Renal cortex interstitium (tissue), 11 donors: ENCODE data around the gene HOXB4. TPM values are rescaled to one million over a fixed set of nuclear protein-coding genes. Genes with fewer than 3 reads are reported as not detected.

Experiments used
- DNase-seq, 11 donors: peaks; one replicate each; pipeline ENCODE4 v3.0.0-alpha.2; 2013; ENCODE audit warnings: low read depth in 9 of 11, low spot score in 4 of 11; ENCODE audit errors: extremely low read depth in 1 of 11
- polyA plus RNA-seq, 3 donors: library from polyadenylated mRNA; unstranded; fragments of 120-200 nt; gene quantifications; one replicate each; pipeline ENCODE4 v1.2.1, GENCODE V29; 2013; ENCODE audit not compliant: insufficient read length in 3 of 3

The HOXB4 gene
- polyA plus RNA-seq, 3 donors = 12.3 to 26.4 (median 15.6) TPM

DNA sequence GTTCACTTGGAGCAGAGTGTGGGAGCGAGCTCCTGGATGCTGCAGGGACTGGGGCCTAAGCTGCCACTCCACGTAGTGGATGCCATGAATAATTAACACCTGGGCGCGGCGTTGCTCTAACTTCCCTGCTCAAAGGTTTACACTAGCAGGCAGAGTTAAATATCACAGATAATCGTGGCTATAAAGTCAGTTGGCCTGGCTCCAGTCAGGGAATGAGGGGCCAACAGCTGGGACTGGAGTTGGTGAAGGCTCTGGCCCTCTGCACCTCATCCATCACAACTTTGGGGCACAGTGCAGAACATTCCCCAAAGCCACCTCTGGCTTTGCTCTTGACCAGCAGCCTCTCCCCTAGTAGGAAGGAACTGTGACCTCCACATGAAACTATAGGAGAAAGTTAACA lies 10.9 kb downstream of the HOXB4 start:
- no peak for DNase-seq

DNA sequence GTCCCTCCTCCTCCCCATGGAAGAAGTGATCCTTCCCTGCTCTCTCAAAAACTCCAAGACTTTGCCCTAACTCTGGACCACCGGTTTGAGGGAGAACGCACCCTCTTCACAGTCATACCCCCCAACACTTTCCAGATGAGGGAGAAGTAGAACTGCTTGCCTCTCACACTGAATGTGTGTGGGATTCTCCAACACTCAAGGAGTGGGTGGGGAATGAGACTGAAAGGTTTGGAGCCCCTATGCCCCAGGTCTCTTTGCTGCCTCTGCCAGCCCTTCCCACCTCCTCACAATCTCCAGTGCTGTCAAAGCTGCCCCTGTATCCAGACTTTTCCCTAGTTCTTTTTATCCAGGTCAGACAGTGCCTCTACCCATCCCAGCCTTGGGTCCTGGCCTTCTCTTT lies 11.4 kb downstream of the HOXB4 start:
- DNase-seq = no peak

DNA sequence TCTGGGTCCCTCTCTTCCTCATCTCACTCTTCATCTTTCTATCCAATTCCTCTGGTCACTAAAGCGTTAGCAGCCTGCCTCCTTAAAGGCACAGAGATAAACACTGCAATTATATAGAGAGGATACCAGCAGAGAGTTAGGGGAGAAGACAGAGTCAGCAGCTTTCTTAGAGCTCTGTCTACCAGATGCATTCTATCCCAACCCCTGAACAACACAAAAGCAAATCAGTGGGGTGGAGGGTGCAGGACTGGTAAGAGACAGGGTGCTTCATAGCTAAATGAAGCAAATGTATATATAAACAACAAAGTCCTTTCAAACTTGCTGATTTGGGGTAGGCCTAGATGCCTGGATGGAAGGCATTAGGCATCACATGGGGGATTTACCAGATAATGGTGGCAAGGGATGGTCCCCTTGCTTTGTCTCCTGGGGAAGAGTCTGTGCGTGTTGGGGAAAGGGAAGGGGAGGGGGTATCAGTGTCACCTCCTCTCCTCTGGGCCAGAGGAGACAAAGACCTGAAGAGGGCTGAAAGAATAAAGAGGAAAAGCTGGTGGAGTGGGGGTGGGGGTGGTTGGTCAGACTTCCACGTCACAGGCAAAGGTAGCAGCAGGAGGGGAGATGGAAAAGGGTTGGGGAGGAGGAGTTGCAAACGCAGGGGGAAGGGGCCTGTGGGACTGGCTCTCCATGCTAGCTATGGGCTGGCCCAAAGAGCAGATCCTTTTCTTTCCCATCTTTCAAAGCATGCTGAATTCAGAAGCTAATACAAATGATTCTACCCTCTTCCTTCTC lies 12.0 kb downstream of the HOXB4 start:
- no peak for DNase-seq

DNA sequence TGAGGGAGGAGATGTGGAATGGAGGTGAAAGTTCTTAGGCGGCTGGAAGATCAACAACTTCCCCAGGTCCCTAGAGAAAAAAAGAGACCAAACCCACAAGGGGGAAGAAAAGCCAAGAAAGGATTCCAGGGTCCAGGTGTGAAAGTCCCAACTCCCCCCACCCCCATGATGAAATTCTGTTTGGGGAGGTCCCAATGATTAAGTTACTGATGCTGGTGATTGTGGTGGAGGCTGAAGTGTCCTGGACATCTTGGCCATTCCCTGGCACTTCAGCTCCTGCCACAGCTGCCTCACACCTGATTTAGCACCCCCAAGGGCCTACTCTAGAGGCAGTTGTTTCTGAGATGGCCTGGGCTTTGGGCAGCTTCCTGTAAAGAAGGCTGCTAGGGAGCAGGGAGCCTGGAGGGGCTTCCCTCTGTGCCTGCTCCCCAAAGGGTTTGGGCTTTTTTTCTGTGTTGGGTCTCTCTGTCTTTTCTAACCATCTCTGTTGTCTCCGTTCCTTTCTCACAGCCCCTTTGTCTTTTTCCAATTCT lies 13.1 kb downstream of the HOXB4 start:
- no peak for DNase-seq

DNA sequence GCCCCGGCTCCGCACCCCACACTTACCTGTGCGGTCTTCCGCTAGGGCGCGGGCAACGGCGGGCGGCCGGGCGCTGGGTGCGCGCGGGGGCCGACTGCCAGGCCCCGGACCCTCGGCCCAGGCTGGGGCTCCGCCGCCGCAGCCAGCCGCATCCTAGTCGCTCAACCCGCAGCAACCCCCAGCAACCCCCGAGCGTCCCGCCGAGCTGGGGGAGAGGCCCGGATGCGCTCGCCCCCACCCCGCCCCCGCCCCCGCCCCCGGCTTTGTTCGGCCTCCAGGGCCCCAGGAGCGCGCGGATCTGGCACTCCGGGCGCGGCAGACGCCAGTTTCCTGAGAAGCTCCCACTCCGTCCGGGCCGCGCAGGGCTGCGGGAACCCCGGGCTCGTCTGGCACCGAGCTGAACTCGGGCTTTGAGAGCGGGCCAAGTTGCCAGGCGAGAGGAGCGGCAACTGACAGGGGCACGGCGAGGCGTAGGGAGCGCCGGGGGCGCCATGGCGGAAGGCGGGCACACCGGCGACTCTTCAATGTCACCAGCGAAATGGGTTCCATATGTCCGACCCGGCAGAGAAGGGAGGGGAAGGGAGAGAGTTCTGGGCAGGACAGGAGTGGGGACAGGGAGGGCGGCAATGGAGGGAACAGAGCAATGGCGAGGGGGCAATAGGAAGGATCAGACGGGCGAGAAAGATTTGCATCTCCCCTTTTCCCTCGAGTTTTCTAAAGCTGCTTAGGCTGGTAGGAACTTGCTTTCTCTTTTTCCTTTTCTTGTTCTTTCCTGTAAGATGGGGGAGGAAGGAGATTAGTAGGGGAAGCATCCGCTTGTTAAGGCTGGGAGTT lies 13.7 kb downstream of the HOXB4 start:
- no peak for DNase-seq

DNA sequence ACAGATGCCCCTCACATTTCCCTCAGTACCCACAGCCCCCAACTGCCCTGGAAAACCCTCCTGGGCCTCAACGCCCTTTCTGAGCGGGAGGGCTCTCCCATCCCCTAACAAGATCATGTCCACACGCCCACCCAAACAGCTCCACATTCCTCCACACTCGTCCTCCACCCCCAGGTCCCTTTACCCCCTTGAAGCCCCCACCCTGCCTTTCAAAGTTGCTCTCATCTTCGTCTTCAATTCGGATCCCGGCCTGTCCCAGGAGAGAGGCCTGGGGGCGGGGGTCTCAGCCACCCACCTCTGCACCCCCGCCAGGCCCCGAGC lies 14.3 kb downstream of the HOXB4 start:
- no peak for DNase-seq

DNA sequence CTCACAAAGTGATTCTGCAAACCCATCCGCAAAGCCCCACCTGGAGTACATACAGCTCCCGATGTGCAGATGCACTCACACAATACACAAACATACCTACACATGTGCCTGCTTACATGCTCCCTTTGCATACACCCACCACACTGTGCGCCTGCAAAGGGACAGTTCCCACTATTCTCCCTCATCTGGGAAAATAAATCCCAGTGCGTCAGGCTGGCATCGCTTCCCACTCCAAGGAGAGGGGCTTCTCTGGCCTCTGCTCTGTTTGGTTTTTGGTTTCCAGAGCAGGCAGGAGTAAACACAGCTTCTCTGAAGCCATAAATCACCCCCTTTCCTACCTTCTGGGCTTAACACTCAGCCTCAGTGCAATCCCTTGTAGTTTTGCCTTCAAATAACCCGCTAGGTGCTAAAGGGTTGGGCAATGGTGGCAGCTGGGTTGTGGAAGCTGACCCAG lies 14.7 kb downstream of the HOXB4 start:
- DNase-seq = no peak

DNA sequence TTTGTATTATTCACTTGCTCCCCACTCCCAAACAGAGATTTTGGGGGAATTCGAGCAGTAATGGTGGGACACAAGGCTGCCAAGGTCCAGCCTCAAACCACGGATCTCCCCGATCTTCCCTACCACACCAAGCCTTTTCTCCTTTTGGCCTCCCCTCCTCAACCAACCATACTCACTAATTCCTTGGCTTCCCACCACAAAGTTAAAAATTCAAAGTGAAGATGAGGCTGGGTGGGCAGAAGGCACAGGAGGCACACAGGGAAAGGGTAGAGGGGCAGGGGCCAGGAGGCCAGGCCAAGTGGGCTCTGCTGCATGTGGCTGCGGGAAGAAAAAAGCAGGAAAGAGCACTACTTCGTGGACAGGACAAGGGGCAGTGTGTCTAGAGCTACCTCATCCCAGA lies 15.2 kb downstream of the HOXB4 start:
- no peak for DNase-seq

DNA sequence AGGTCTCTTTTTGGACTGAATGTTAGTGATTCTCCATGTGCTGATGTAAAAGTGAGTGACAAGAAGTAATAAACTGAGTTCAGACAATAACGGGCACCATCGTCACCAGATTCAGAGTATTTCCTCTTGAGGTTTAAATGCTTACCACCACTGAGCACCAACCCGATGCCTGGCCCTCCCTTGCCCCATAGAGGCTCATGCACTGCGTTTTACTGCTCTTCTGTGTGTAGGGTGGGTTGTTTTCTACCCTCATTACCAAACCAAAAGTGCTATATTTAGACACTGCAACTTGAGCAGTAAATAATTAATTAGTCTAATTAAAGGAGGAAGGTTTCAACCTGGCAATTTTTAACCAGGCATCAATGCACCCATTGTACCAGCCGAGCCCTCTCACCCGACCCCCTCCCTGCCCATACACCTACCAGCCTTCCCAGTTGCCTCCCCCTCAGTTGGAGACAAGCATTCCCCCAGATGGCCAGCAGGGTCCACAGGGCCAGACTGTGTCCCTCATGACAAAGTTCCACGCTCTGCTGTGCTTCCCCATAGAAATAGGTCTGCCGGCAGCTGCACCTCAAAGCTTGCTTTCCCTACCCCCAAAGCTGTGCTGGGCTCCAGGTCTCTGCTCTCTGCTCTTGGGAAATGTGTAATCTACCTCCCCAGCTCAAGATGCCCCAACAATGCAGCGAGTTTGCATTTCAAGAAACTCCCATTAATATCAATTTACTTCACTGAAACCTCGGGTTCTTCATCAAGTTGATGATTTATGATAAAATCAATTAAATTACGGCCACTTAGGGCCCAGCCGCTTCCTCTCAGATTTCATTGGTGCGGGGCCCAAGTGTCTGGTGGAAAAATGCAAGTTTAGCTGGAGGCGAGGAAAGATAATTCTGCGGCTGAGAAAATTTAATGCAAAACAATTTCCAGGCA lies 16.0 kb downstream of the HOXB4 start:
- DNase-seq = peak in 1 of 11 donors; percentile 76

DNA sequence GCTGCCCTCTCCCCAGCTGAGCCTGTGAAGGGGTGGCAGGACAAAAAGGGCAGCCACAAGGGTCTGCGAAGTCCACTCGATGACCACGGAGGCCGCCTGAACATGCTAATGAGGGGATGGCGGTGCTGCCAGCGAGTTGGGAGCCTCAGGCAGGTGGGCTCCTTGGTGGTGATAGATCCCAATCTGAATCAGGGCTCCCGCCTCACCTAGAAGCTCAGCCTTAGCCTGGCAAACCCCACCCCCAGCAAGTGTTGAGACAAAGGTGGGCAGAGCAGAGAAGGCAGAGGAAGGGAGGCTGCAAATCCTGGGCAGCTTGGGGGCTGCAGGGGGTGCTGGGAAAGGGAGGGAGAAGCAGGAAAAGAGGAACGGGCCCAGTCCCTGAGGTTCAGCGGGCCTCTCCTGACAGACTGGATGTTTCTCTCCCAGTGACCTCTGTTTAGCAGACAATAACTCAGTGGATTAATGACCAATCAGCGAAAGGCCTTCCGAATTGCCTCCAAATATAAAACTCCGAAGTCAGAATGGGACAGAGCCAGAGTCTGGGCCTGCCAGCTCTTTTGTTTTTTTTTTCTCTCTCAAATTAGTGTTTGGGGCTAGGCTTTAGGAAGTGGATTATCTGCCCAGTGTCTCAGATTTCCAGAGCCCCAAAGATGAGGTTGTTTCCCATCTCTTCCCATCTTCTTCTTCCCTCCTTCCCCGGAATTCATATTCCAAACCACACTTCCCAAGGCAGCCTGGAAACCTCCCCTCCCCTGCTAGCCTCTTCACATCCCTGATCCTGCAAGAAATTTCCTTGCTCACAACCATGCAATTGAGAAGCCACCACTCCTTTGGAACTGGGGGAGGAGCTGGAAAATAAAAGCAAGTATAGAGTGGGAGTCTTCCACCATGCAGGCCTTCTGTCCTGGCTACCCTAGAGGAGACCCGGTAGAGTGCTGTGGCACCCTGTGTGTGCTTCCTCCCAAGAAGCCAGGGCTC lies 18.0 kb downstream of the HOXB4 start:
- no peak for DNase-seq

DNA sequence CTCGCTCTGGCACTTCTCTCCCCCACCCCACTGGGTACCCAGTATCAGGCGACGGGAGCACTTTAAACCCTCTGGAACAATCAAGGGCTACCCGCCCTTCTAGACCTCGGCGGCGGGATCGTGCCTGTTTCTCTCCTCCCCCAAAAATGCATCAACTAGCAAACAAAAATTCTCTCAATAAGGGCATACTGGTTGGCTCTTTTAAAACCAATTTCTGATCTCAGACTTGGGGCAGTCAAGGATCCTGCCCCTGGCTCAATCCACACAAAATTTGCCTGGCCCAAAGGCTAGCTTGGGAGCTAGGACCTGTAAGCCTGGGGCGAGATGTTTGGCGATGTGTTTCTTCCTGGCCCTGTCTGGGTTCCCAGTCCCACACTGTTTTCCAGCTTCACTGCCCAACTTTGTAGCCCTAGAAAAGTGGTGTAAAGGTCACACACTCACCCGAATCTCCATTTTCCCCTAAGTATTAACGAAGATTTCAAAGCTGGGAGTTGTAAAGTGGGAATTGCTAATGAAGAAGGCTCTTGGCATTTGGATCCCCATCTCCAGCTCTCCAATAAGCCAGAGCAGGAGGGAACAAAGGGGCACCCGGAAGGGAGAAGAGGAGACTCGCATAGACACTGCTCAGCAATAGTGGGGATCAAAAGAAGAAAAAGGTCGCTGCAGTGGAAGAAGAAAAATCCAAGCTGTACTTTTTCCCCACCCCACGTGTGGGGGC lies 18.9 kb downstream of the HOXB4 start:
- no peak for DNase-seq

DNA sequence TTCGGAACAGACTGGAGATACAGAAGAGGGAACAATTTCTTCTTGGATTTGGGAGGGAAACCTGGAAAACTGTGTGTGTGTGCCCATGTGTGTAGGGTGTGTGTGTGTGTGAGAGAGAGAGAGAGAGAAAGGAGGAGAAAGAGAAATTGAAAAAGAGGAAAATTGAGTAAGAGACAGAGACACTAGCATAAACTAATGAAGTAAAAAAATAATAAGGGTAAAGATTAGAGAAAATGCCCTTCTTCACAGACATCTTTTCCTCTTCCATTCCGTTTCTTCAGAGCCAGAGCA lies 19.4 kb downstream of the HOXB4 start:
- no peak for DNase-seq

DNA sequence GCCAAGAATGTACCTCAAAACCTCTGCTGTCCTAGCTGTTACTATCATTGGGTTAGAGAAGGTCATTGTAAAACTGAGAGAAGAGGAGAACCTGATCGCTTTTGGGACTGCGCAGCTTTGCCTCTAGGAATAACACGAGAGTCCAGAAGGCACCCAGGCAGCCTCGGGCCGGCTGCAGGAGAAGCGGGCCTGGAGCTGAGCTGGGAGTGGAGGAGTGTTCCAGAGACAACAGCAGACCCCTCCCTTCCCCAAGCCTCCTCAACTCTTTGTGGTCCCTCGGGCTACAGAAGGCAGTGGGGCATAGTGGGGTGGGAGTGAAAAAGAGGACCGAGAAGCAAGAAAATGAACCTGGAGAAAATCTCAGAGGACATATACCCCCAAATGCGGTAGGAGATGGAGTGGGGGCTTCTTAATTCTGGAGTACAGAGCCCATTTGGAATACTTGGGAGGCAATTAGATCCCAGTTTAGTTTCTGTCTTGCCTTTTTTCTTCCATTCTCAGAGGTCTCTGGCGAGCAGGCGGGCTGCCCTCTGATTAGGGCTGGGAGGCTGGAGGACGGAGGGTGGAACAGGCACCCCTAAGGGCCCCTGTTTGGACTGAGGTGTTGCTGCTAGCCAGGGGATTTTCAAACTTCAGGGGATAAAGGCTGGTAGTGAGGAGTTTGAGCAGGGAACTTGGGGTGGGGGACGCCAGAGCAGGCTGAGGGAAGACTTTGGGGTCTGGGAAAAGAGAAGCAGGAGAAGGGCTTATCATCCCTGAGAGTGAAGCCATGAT lies 19.9 kb downstream of the HOXB4 start:
- no peak for DNase-seq

DNA sequence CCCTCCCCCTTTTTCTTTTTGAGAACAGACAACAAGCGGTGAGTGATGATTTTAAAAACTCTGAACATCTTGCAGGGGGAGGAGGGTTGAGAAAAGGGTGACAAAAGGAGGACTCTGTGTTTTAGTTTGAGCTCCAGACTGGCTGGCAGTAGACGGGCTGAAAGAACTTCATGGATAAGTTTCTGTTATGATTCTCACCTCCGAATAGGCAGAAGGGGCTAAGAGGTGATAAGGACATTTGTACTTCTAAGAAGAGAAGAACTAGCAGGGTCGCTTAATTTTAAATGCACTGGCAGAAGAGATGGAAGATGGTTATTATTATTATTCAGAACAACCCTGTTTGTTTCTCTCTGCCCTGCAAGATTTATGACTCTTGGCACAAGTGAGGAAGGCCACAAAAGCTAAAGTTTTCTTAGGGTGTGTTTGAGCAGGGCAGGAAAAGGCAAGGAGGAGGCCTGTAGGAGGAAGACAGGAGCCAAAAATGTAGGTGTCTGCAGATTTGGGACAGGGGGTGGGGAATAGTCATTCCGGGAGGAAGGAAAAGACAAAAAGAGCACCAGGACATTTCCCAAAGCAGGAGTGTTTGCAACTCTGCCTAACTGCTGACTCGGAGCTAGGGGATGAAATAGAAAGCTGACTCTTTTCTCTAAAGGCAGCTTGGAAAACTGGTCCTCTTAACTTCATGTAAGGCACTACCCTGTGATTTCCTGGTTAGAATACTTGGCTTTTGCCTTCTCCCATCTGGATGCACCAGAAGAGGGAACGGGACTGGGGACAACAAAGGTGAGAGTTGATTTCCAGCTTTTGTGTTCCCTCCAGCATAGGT lies 21.4 kb downstream of the HOXB4 start:
- no peak for DNase-seq

DNA sequence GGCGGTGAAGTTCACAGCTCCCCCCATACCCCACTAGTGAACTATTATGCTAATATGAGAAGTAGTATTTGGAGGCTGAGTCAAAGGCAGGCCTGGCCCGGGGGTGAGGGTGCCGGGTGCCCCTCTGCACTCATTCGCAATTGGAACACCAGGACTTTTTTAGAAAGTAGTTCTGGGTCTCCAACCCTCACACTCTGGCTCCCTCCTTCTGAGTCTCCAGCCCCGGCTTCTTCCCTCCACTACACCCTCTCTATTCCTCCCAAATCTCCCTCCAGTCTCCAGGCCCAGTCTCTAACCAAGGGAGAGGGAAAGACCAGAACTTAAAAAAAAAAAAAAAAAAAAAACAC lies 21.9 kb downstream of the HOXB4 start:
- DNase-seq = no peak
